Nucleus accumbens (tissue), 56 donors: Measurements from ENCODE around the gene NIT2.
A peak's percentile ranks its signal among the peaks of the same experiment; 100 is the strongest.
"Not testable (repeated sequence)": the region's sequence is repeated elsewhere in the genome, so short reads cannot be mapped to it uniquely, and the experiment has no call there.

ENCODE experiments used
- DNase-seq, 56 donors: peaks; one replicate each; lab custom pipeline; 2025; lab: John Stamatoyannopoulos, UW

NIT2 gene

GRCh38 chr3:100335434-100335833 is 877 bp downstream of the NIT2 start:
- peak in 9 of 56 donors; percentile 4 to 20 (median 14) for DNase-seq

- not testable (repeated sequence) for DNase-seq
Observed at GRCh38 chr3:100336229-100336628, 1.7 kb downstream of the NIT2 start.

DNA sequence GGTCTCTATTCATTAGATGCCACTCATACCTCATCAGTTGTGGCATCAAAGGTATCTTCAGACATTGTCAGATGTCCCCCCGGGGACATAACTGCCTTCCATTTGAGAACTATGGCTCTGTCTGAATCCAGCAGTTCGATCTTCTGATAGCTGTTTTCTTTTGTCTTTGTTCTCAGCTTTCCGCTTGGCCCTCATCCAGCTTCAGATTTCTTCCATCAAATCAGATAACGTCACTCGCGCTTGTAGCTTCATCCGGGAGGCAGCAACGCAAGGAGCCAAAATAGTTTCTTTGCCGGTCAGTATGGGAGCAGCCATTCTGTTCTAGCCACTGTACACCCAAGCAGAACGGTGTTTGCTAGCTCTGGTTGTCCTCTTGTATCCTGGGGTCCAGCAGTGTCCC is 4.4 kb downstream of the NIT2 start:
- DNase-seq: no peak

GRCh38 chr3:100339786-100340185 is 5.2 kb downstream of the NIT2 start:
- DNase-seq: no peak

- DNase-seq: no peak
Observed at GRCh38 chr3:100340527-100340926, 6.0 kb downstream of the NIT2 start.

GRCh38 chr3:100348727-100349126 is 14.2 kb downstream of the NIT2 start:
- no peak for DNase-seq

- not testable (repeated sequence) for DNase-seq
Observed at GRCh38 chr3:100351770-100352169, 17.2 kb downstream of the NIT2 start.

DNA sequence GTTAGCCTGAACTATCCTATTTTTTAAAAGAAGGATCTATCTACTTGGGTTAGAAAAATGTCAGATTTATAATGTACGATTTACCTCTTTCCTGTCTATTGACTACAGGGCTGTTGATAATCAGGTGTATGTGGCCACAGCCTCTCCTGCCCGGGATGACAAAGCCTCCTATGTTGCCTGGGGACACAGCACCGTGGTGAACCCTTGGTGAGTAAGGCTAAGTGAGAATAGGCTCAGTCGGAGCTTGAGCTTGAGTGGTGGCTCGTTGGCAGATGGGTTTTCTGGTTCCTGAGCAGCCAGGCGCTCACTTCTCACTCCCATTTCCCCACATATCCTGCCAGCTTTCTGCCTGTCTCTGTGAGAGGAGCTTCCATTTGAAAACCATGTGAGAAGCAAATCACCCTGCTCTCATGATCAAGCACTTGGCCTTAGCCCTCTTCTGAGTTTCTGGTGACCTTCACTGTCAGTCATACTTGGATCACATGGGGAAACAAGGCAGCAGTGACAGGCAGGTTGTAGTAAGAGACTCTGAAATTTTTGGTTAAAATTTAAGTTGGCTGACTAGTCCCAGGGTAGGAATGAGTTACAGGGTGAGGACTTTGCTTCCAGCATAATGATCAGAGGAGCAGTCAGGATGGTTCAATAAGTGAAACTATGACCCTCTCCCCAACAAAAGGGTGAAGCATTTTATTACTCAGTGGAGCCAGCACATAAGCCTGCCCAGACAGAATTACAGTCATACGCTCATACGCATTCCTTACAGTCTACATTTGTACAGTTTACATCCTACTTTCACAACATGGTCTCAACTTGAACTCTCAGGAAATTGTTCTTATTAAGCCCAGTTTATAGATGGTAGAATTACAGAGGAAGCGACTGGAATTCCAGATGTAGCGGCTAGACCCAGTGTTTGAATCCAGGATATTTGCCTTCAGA is 18.0 kb downstream of the NIT2 start:
- no peak for DNase-seq

GRCh38 chr3:100354850-100355249 is 20.3 kb downstream of the NIT2 start:
- DNase-seq: no peak

DNA sequence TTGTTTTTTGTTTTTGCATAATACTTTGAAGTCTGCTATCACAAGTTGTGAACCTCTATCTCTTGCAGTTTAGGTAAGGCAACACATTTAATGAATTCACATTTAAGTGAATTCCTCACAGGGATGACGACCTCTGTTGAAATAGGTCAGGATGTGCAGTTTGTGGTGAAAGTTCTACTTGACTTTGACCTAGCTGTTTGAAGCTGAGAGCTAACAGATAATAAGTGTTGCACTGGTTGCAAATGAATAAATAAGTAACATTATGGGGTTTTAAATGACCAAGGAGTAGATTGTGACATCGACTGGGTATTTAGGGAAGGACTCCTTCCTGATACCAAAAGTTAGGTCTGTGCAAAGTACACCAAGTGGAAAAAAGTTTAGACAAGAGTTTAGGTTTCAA is 23.9 kb downstream of the NIT2 start:
- no peak for DNase-seq

DNA sequence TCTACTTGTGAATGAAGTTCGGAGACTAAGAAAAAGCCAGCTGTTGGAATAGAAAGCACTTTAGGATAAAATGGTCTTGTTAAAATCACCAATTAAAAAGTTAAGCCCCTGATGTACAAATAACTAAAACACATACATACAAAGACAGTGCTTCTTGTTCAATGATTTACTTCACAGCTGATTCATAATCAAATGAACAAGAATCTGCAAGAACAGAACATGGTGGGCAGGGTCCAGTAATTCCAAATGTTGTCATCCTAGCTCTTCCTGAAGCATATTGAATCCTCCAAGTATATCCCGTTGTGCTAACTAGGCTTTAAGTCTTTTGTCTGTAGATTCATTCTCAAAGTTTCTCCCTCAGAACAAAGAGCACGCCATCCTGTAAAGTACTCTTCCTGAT is 24.5 kb downstream of the NIT2 start:
- DNase-seq: no peak

- DNase-seq: no peak
Observed at GRCh38 chr3:100360757-100361496, 26.4 kb downstream of the NIT2 start.

- DNase-seq: no peak
Observed at GRCh38 chr3:100361897-100362296, 27.3 kb downstream of the NIT2 start.

DNA sequence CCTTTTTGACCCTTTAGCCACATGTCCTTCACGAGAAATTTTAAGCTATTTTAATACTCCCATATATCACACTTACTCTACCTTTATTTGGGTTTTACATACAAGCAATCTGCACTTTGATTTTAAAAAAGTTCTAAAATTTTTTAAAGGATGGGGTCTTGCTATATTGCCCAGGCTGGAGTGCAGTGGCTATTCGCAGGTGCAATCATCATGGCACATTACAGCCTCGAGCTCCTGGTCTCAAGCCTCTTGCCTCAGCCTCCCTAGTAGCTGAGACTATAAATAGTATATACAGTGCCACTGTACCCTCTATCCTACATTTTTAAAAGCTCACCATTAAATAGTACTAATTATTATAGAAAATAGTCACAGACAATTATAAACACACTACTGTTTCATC is 29.9 kb downstream of the NIT2 start:
- DNase-seq: no peak

GRCh38 chr3:100366424-100366823 is 31.9 kb downstream of the NIT2 start:
- DNase-seq: no peak

DNA sequence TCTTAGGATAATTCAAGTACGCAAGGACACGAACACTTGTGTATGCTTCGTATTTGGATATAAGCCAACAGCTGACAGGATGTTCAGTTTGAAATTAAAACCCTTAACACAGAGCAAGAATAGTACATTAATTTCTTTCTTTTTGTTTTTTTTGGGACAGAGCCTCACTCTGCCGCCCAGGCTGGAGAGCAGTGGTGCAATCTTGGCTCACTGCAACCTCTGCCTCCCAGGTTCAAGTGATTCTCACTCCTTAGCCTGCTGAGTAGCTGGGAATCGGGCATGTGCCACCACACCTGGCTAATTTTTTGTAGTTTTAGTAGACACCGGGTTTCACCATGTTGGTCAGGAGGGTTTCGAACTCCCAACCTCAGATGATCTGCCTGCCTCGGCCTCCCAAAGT is 33.9 kb downstream of the NIT2 start:
- no peak for DNase-seq

DNA sequence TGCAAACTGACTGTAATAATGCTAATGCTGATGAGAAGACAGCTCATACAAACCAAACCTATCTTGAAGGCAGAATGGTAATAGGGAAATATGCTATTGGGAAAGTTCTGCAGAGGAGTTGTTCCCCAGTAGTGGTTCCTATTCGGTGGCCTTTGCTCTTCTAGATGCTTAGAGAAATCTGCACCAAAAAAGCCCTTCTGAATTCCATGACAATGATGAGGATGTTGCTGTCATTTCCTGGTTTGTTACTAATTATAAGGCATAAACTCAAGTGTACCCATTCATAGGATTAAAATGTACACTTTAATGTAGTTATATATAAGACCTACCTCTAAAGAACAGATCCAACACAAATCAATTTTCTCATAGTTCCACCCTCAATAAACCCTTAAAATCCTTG is 36.2 kb downstream of the NIT2 start:
- DNase-seq: no peak

DNA sequence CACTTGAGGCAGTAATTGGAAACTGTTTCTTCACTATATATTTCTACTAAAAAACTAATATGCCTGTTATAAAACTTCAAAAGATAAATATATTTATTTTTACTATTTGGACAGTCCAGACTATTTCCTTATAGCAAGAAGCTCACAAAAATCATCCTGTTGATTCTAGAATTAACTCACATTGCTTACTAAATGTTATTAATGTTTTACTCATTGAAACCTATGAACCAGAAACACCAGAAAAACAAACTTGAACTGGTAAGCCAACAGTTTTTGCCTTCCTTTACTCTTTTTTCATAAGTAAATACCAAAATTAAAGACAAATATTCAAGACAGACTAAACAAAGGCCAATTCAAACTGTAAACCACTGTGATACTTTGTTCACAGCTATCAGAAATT is 40.0 kb downstream of the NIT2 start:
- DNase-seq: no peak

- no peak for DNase-seq
Observed at GRCh38 chr3:100376301-100376700, 41.7 kb downstream of the NIT2 start.

DNA sequence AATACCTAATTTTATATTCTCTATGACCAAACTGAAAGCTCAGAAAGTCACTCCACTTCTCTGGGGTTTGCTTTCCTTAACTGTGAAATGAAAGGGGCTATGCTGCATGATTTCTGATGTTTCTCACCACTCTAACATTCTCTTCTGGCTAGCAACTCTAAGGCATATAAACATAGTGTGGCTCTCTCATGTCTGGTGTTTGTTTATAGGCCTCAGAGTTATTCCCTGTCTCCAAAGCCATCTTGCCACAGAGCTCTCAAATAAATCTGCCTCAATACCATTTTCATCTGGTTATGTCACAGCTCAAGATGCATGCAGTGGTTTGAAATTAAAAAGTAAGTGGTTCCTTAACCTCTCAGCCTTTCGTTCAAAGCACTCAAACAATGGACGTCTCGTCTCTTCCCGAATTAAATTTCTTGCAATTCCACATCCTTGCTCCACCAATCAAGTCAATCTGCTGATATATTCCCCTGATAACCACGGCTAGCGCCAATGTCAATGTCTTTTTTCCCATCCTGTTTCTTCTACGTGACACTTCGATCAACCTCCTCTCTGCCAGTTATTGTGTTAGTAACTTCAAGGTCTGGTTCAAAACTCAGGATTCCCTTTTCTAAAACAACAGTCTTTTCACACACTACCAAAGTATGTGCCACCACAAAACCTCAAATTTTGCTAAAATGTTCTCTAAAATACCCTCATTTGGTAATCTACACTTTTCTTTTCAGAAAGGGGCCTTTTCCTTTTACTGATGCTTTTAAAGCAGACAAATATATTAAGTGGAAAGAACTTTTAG is 50.4 kb downstream of the NIT2 start:
- DNase-seq: no peak
